ENCODE measurements around the gene AFTPH. TPM values are rescaled to one million over a fixed set of nuclear protein-coding genes. Genes with fewer than 3 reads are reported as not detected.

AFTPH gene
- total RNA-seq, 4 donors from 2014 or later = 51.7 to 56.7 (median 53.2) TPM

DNA sequence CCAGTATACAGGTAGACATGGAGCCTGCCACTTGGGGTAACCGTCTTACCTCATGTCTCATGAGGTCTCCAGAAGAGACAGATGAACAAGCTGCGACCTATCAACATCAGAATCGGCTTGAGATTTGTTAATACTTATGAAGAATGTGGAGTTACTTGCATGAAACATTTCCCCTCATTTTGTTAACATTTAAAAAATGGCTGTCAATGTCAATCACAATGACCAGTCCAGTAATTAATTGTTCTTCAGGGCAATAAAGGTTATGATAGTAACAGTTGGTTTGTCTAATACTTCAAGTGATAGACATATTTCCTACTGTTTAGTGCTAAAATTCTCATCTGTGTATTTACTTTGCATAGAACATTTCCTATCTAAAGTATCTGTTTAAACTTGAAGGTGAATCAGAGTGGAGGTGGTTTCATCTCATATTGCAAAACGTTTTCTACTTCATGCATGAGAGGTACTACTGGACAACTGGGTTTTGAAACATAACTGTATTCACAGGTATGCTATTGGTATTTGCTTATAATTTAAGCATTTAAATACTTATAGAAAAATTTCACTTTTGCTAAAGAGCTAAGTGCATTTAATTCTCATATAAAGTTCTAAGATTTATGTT, 114.5 kb downstream of the AFTPH start:
- intact Hi-C loops (cut with DNase I) = no loop called here
- Histone ChIP-seq H3K4me1 (peaks cover 21 to 57% of the 10 kb centered on the region in 2 donors), H3K27me3 (no peaks in the 10 kb centered on the region), H3K27ac (no peak overlapping the region), H3K4me3 (replicated peaks in 1 of 3) (no peak overlapping the region), H3K36me3 (peaks cover 10 to 11% of the 10 kb centered on the region in 2 donors), H3K9me3 (no peaks in the 10 kb centered on the region)
- TF ChIP-seq, protein P1, sequence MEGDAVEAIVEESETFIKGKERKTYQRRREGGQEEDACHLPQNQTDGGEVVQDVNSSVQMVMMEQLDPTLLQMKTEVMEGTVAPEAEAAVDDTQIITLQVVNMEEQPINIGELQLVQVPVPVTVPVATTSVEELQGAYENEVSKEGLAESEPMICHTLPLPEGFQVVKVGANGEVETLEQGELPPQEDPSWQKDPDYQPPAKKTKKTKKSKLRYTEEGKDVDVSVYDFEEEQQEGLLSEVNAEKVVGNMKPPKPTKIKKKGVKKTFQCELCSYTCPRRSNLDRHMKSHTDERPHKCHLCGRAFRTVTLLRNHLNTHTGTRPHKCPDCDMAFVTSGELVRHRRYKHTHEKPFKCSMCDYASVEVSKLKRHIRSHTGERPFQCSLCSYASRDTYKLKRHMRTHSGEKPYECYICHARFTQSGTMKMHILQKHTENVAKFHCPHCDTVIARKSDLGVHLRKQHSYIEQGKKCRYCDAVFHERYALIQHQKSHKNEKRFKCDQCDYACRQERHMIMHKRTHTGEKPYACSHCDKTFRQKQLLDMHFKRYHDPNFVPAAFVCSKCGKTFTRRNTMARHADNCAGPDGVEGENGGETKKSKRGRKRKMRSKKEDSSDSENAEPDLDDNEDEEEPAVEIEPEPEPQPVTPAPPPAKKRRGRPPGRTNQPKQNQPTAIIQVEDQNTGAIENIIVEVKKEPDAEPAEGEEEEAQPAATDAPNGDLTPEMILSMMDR (IDR thresholded peaks at IDR 0.05) = no peak
- no peak for TF ChIP-seq POLR2A (IDR thresholded peaks at IDR 0.05)
- DNase-seq = no peak
- 78 to 81% methylated on average over 4 of the region's 4 CpGs for WGBS, 2 donors

DNA sequence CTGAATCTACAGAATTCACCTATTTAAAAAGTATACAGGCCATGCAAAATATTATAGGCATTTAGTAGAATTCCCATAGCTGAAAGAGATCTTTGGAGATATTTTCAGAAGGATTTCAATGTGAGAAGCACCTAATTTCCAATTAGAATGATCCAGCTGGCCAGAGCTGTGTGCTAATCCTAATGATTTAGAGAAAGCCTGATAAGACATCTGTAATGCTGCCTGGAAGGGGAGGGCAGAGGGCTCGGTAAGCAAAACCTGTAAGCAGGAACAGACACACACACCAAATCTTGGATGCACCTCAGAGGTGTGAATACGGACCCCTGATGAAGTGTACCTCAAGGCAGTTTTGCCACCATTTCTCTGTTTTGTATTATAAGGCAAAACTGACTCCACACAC, 115.6 kb downstream of the AFTPH start:
- H3K4me3 ChIP-seq (replicated peaks in 1 of 3) = no peak overlapping the region
- TF ChIP-seq, protein P1 (IDR thresholded peaks at IDR 0.05) = no peak
- TF ChIP-seq POLR2A (IDR thresholded peaks at IDR 0.05) = no peak
- WGBS, 2 donors = 66 to 69% methylated on average over 2 of the region's 2 CpGs
- no peaks in the 10 kb centered on the region for H3K27me3 ChIP-seq
- H3K4me1 ChIP-seq = peaks cover 28 to 68% of the 10 kb centered on the region in 2 donors
- intact Hi-C loops (cut with DNase I) = no loop called here
- H3K9me3 ChIP-seq = no peaks in the 10 kb centered on the region
- peak overlapping the region; percentile 20 to 51 (median 31) for H3K27ac ChIP-seq
- peaks cover 10 to 11% of the 10 kb centered on the region in 2 donors for H3K36me3 ChIP-seq
- DNase-seq = no peak

DNA sequence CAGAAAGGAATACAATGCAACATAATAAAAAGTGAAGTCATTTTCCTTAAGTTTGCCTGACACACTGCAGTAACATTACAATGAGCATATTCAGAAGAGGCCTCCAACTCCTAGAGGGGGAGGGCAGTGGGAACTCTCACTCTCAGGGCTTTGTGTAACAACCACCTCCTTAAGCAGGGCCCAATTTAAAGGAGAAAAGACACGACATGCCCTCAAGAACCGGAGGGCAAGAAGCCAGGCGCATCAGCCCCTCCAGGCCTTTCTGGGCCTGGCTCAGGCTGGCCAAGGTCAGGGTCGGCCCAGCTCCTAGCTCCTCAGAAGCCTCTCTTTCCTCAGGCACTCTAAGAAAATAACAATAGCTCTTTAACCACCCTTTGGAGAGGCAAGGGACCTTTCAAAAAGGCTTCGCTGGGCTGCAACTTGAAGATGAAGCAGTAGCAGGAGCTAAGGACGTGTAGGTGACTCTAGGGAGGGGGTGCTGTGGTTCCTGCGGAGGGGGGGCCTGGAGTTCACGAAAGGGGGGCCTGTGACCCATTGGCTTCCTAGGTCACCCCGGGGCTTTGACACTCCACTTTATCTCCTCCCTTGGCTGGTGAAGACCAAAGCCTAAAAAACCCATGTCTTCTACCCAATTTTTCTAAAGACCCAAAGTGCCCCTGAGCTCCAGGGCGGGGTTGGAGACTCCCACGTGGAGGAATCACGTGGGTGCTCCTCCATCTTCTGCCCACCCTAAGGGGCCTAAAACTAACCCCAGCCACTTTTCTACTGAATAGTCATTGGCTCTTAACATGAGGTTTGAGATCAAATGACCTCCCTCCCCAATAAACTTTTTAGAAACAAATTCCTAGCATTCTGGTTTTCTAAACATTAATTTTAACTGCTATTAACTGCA, 116.3 kb downstream of the AFTPH start:
- peak; percentile 42 to 58 for DNase-seq
- Histone ChIP-seq H3K27ac (peak overlapping the region; percentile 20 to 51 (median 31)), H3K4me1 (peaks cover 31 to 70% of the 10 kb centered on the region in 2 donors), H3K36me3 (peaks cover 9 to 10% of the 10 kb centered on the region in 2 donors), H3K4me3 (replicated peaks in 1 of 3) (no peak overlapping the region), H3K27me3 (no peaks in the 10 kb centered on the region), H3K9me3 (no peaks in the 10 kb centered on the region)
- intact Hi-C loops (cut with DNase I) = no loop called here
- 45 to 46% methylated on average over 12 of the region's 12 CpGs for WGBS, 2 donors
- TF ChIP-seq, protein P1 (IDR thresholded peaks at IDR 0.05) = no peak

DNA sequence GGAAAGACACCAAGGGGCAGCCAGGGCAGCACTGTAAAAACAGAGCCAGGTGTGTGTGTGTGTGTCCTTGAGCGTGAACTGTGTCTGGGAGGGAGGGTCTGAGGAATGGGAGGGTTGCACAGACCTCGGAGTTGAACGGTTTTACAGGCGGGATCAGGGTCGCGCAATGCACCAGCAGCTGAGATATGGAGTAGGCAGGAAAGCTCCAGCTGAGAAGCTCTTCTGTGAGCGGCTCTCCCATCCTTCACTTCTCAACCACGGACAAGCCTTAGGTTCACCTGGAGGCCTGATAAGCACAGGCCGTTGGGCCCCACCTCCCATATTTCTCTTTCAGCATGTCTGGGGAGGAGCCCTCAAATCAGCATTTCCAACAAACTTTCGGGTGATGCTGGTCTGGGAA, 117.5 kb downstream of the AFTPH start:
- Histone ChIP-seq H3K27me3 (no peaks in the 10 kb centered on the region), H3K27ac (peak overlapping the region in 1 of 3 donors; percentile 90), H3K36me3 (no peaks in the 10 kb centered on the region), H3K4me3 (replicated peaks in 1 of 3) (no peak overlapping the region), H3K9me3 (no peaks in the 10 kb centered on the region), H3K4me1 (peaks cover 41 to 79% of the 10 kb centered on the region in 2 donors)
- intact Hi-C loops (cut with DNase I) = no loop called here
- WGBS, 2 donors = 67 to 76% methylated on average over 10 of the region's 10 CpGs
- TF ChIP-seq, protein P1 (IDR thresholded peaks at IDR 0.05) = no peak
- no peak for TF ChIP-seq POLR2A (IDR thresholded peaks at IDR 0.05)
- DNase-seq = peak; percentile 28 to 34

Small RNA genes within 50 kb of the gene (microRNA-seq; reads per million reads assigned to microRNA genes)
- gene MIR4434 = not detected

Small RNA genes within 50 kb of the gene (small RNA-seq; reads per million reads assigned to genes)
- gene RNU6-100P = not detected

Other genes starting within 250 kb of the AFTPH start
- 10 to 100 TPM in 2 of 4 donors, 1 to 10 TPM in 2; 8.1 to 13.0 (median 10.4) TPM for gene LGALSL, start 70.2 kb upstream of the AFTPH start, total RNA-seq
- gene SERTAD2, start 129.6 kb downstream of the AFTPH start, total RNA-seq = 10 to 100 TPM; 13.7 to 17.3 (median 16.6) TPM